ENCODE results near the gene LRPAP1.

The LRPAP1 gene

GRCh38 chr4:3530663-3531254 lies 1.5 kb downstream of the LRPAP1 start:
- no peak for DNase-seq

GRCh38 chr4:3530051-3530450 lies 2.2 kb downstream of the LRPAP1 start:
- DNase-seq = no peak

GRCh38 chr4:3529363-3529762 lies 2.9 kb downstream of the LRPAP1 start:
- DNase-seq = peak; percentile 62

- no peak for DNase-seq
Observed at GRCh38 chr4:3527914-3528876, 4.0 kb downstream of the LRPAP1 start.

GRCh38 chr4:3527101-3527913 lies 4.9 kb downstream of the LRPAP1 start:
- no peak for DNase-seq

- DNase-seq = no peak
Observed at GRCh38 chr4:3526456-3526855, 5.8 kb downstream of the LRPAP1 start.

GRCh38 chr4:3525532-3526430 lies 6.4 kb downstream of the LRPAP1 start:
- no peak for DNase-seq

- no peak for DNase-seq
Observed at GRCh38 chr4:3524920-3525319, 7.3 kb downstream of the LRPAP1 start.

- no peak for DNase-seq
Observed at GRCh38 chr4:3524349-3524748, 7.9 kb downstream of the LRPAP1 start.

- DNase-seq = no peak
Observed at GRCh38 chr4:3523628-3524221, 8.5 kb downstream of the LRPAP1 start.

- no peak for DNase-seq
Observed at GRCh38 chr4:3523146-3523627, 9.0 kb downstream of the LRPAP1 start.

- DNase-seq = no peak
Observed at GRCh38 chr4:3522651-3523050, 9.6 kb downstream of the LRPAP1 start.

GRCh38 chr4:3522326-3522640 lies 9.9 kb downstream of the LRPAP1 start:
- DNase-seq = no peak

- no peak for DNase-seq
Observed at GRCh38 chr4:3521621-3522325, 10.4 kb downstream of the LRPAP1 start.

GRCh38 chr4:3520796-3521600 lies 11.2 kb downstream of the LRPAP1 start:
- no peak for DNase-seq

- DNase-seq = no peak
Observed at GRCh38 chr4:3520276-3520675, 11.9 kb downstream of the LRPAP1 start.

GRCh38 chr4:3519468-3520264 lies 12.6 kb downstream of the LRPAP1 start:
- DNase-seq = no peak

- DNase-seq = no peak
Observed at GRCh38 chr4:3518941-3519340, 13.3 kb downstream of the LRPAP1 start.

GRCh38 chr4:3518511-3518880 lies 13.7 kb downstream of the LRPAP1 start:
- DNase-seq = no peak

Measured in hematopoietic multipotent progenitor cell treated with erythropoietin and hydrocortisone succinate and interleukin-3 and kit ligand, for 6 days (in vitro differentiated cells).